Activated naive CD8-positive, alpha-beta T cell (primary cell): ENCODE measurements around the gene TMEM247.
"Not testable (repeated sequence)": the region's sequence is repeated elsewhere in the genome, so short reads cannot be mapped to it uniquely, and the experiment has no call there.

Source experiments
- H3K27ac Mint-ChIP-seq: one replicate; pipeline ENCODE4 v1.8.0; 2021; ENCODE audit warnings: mixed read lengths
- H3K27me3 Mint-ChIP-seq: one replicate; pipeline ENCODE4 v1.8.0; 2021; ENCODE audit warnings: mixed read lengths
- H3K36me3 Mint-ChIP-seq: one replicate; pipeline ENCODE4 v1.8.0; 2021; ENCODE audit warnings: mixed read lengths
- H3K4me1 Mint-ChIP-seq: one replicate; pipeline ENCODE4 v1.8.0; 2021; ENCODE audit warnings: low read depth, mixed read lengths
- H3K4me3 Mint-ChIP-seq: one replicate; pipeline ENCODE4 v1.8.0; 2021; ENCODE audit warnings: mild to moderate bottlenecking, mixed read lengths
- H3K9me3 Mint-ChIP-seq: one replicate; pipeline ENCODE4 v1.8.0; 2021; ENCODE audit warnings: low read depth, mixed read lengths

TMEM247 gene

GRCh38 chr2:46470114-46470628 lies 9.2 kb upstream of the TMEM247 start:
- H3K36me3 Mint-ChIP-seq = no peaks in the 10 kb centered on the region
- H3K27me3 Mint-ChIP-seq = no peaks in the 10 kb centered on the region
- H3K9me3 Mint-ChIP-seq = peaks cover 3% of the 10 kb centered on the region
- no peak overlapping the region for H3K4me3 Mint-ChIP-seq
- H3K27ac Mint-ChIP-seq = no peak overlapping the region
- no peaks in the 10 kb centered on the region for H3K4me1 Mint-ChIP-seq

- peaks cover 3% of the 10 kb centered on the region for H3K36me3 Mint-ChIP-seq
- H3K4me3 Mint-ChIP-seq = no peak overlapping the region
- no peak overlapping the region for H3K27ac Mint-ChIP-seq
- H3K9me3 Mint-ChIP-seq = peaks cover 3% of the 10 kb centered on the region
- no peaks in the 10 kb centered on the region for H3K4me1 Mint-ChIP-seq
- H3K27me3 Mint-ChIP-seq = no peaks in the 10 kb centered on the region
Measured at GRCh38 chr2:46471019-46471583, 8.3 kb upstream of the TMEM247 start.

GRCh38 chr2:46471697-46472096 lies 7.7 kb upstream of the TMEM247 start:
- Mint-ChIP-seq H3K27me3 (no peaks in the 10 kb centered on the region), H3K9me3 (peaks cover 3% of the 10 kb centered on the region), H3K4me3 (no peak overlapping the region), H3K4me1 (peaks cover 1% of the 10 kb centered on the region), H3K36me3 (peaks cover 3% of the 10 kb centered on the region), H3K27ac (no peak overlapping the region)

GRCh38 chr2:46472165-46472564 lies 7.2 kb upstream of the TMEM247 start:
- not testable (repeated sequence) for H3K27me3 Mint-ChIP-seq, H3K36me3 Mint-ChIP-seq, H3K4me3 Mint-ChIP-seq, H3K4me1 Mint-ChIP-seq, H3K27ac Mint-ChIP-seq, H3K9me3 Mint-ChIP-seq

GRCh38 chr2:46477462-46477861 lies 1.9 kb upstream of the TMEM247 start:
- not testable (repeated sequence) for H3K36me3 Mint-ChIP-seq, H3K27me3 Mint-ChIP-seq, H3K9me3 Mint-ChIP-seq, H3K27ac Mint-ChIP-seq
- Mint-ChIP-seq H3K4me1 (peaks cover 22% of the 10 kb centered on the region), H3K4me3 (peak overlapping the region; percentile 10)

- Mint-ChIP-seq H3K27ac (no peak overlapping the region), H3K4me3 (peak overlapping the region; percentile 10), H3K9me3 (peaks cover 3% of the 10 kb centered on the region), H3K27me3 (peaks cover 1% of the 10 kb centered on the region), H3K4me1 (peaks cover 22% of the 10 kb centered on the region), H3K36me3 (peaks cover 6% of the 10 kb centered on the region)
Measured at GRCh38 chr2:46477925-46478324, 1.4 kb upstream of the TMEM247 start.

- Mint-ChIP-seq H3K27ac (no peak overlapping the region), H3K36me3 (peaks cover 3% of the 10 kb centered on the region), H3K4me3 (no peak overlapping the region), H3K27me3 (peaks cover 1% of the 10 kb centered on the region), H3K4me1 (peaks cover 22% of the 10 kb centered on the region), H3K9me3 (no peaks in the 10 kb centered on the region)
Measured at GRCh38 chr2:46480562-46480961, 1.2 kb downstream of the TMEM247 start.

- H3K27ac Mint-ChIP-seq = no peak overlapping the region
- H3K36me3 Mint-ChIP-seq = peaks cover 3% of the 10 kb centered on the region
- no peaks in the 10 kb centered on the region for H3K9me3 Mint-ChIP-seq
- peaks cover 1% of the 10 kb centered on the region for H3K27me3 Mint-ChIP-seq
- H3K4me1 Mint-ChIP-seq = peaks cover 22% of the 10 kb centered on the region
- H3K4me3 Mint-ChIP-seq = no peak overlapping the region
Measured at GRCh38 chr2:46481198-46482193, 2.1 kb downstream of the TMEM247 start.

- H3K4me1 Mint-ChIP-seq = peaks cover 13% of the 10 kb centered on the region
Measured at GRCh38 chr2:46482490-46482889, 3.1 kb downstream of the TMEM247 start.

GRCh38 chr2:46485002-46485401 lies 5.6 kb downstream of the TMEM247 start:
- Mint-ChIP-seq H3K9me3 (no peaks in the 10 kb centered on the region), H3K36me3 (no peaks in the 10 kb centered on the region), H3K27ac (no peak overlapping the region), H3K27me3 (peaks cover 1% of the 10 kb centered on the region), H3K4me3 (no peak overlapping the region), H3K4me1 (peaks cover 2% of the 10 kb centered on the region)

More at GRCh38 chr2:46482490-46482889, 3.1 kb downstream of the TMEM247 start:
- Mint-ChIP-seq H3K27me3 (peaks cover 1% of the 10 kb centered on the region), H3K9me3 (no peaks in the 10 kb centered on the region), H3K36me3 (peaks cover 3% of the 10 kb centered on the region), H3K27ac (no peak overlapping the region), H3K4me3 (no peak overlapping the region)

- Mint-ChIP-seq H3K4me3 (no peak overlapping the region), H3K27me3 (no peaks in the 10 kb centered on the region), H3K27ac (no peak overlapping the region), H3K36me3 (no peaks in the 10 kb centered on the region), H3K9me3 (no peaks in the 10 kb centered on the region), H3K4me1 (peaks cover 5% of the 10 kb centered on the region)
Measured at GRCh38 chr2:46486436-46486835, 7.1 kb downstream of the TMEM247 start.

- Mint-ChIP-seq H3K4me3 (no peak overlapping the region), H3K27ac (no peak overlapping the region), H3K9me3 (no peaks in the 10 kb centered on the region), H3K36me3 (no peaks in the 10 kb centered on the region), H3K4me1 (peaks cover 5% of the 10 kb centered on the region), H3K27me3 (no peaks in the 10 kb centered on the region)
Measured at GRCh38 chr2:46487667-46488335, 8.4 kb downstream of the TMEM247 start.

GRCh38 chr2:46488389-46488788 lies 9.0 kb downstream of the TMEM247 start:
- H3K27ac Mint-ChIP-seq = no peak overlapping the region
- no peaks in the 10 kb centered on the region for H3K9me3 Mint-ChIP-seq
- no peak overlapping the region for H3K4me3 Mint-ChIP-seq
- no peaks in the 10 kb centered on the region for H3K27me3 Mint-ChIP-seq
- no peaks in the 10 kb centered on the region for H3K36me3 Mint-ChIP-seq
- H3K4me1 Mint-ChIP-seq = peaks cover 5% of the 10 kb centered on the region

- Mint-ChIP-seq H3K27ac (no peak overlapping the region), H3K27me3 (no peaks in the 10 kb centered on the region), H3K9me3 (no peaks in the 10 kb centered on the region), H3K4me3 (no peak overlapping the region), H3K36me3 (no peaks in the 10 kb centered on the region), H3K4me1 (peaks cover 5% of the 10 kb centered on the region)
Measured at GRCh38 chr2:46489423-46490174, 10.2 kb downstream of the TMEM247 start.
